NK-92 (cell line): ENCODE measurements around the gene MTMR1.

ENCODE experiments used
- DNase-seq: peaks from one replicate; lab custom pipeline; 2025; ENCODE audit not compliant: unreplicated experiment; lab: John Stamatoyannopoulos, UW

Gene MTMR1

GRCh38 chrX:150692831-150693724, at the start of gene MTMR1:
MTMR1 (plus strand) TSS chrX:150693396; CDS start chrX:150693531, 135 bp downstream.
- no peak for DNase-seq

GRCh38 chrX:150643958-150644357, 49.2 kb upstream of the MTMR1 start:
- DNase-seq: no peak

GRCh38 chrX:150644422-150644821, 48.8 kb upstream of the MTMR1 start:
- no peak for DNase-seq

- DNase-seq: no peak
These were observed 45.9 kb upstream of the MTMR1 start for GRCh38 chrX:150647331-150647730.

- DNase-seq: no peak
These were observed 44.8 kb upstream of the MTMR1 start for GRCh38 chrX:150648296-150648940.

GRCh38 chrX:150649096-150649870, 43.9 kb upstream of the MTMR1 start:
- no peak for DNase-seq

- no peak for DNase-seq
These were observed 41.3 kb upstream of the MTMR1 start for GRCh38 chrX:150651906-150652305.

GRCh38 chrX:150655788-150656187, 37.4 kb upstream of the MTMR1 start:
- DNase-seq: no peak

- DNase-seq: no peak
These were observed 30.1 kb upstream of the MTMR1 start for GRCh38 chrX:150663073-150663472.

GRCh38 chrX:150664290-150664689, 28.9 kb upstream of the MTMR1 start:
- no peak for DNase-seq

GRCh38 chrX:150676221-150676620, 17.0 kb upstream of the MTMR1 start:
- no peak for DNase-seq

- no peak for DNase-seq
These were observed 12.2 kb upstream of the MTMR1 start for GRCh38 chrX:150680974-150681373.

- DNase-seq: no peak
These were observed 10.1 kb upstream of the MTMR1 start for GRCh38 chrX:150683112-150683511.

- no peak for DNase-seq
These were observed 9.6 kb upstream of the MTMR1 start for GRCh38 chrX:150683536-150684146.

- no peak for DNase-seq
These were observed 4.2 kb upstream of the MTMR1 start for GRCh38 chrX:150688911-150689451.

- no peak for DNase-seq
These were observed 3.1 kb upstream of the MTMR1 start for GRCh38 chrX:150690126-150690525.

- no peak for DNase-seq
These were observed 900 bp upstream of the MTMR1 start for GRCh38 chrX:150692296-150692695.

- DNase-seq: no peak
These were observed 754 bp downstream of the MTMR1 start for GRCh38 chrX:150693725-150694574.

GRCh38 chrX:150694738-150695410, 1.7 kb downstream of the MTMR1 start:
- DNase-seq: no peak
